Measurements from ENCODE around the gene MMP24. TPM values are rescaled to one million over a fixed set of nuclear protein-coding genes. Genes with fewer than 3 reads are reported as not detected.

Gene MMP24
- total and polyA plus RNA-seq, 2 of the 13 experiments (the other 11 are each of a cell fraction or from before 2014, with no cell fraction given) = 0.29 to 0.35 TPM

- TF ChIP-seq KLF12 (CRISPR knock-in tag; IDR thresholded peaks at IDR 0.05; ENCODE audit: borderline replicate concordance) (no peak), SYNCRIP (IDR thresholded peaks at IDR 0.05; ENCODE audit: insufficient read depth, low read depth, low read length) (no peak), GFI1 (CRISPR knock-in tag; IDR thresholded peaks at IDR 0.05; ENCODE audit: borderline replicate concordance) (peak; percentile 40; the same call in 1 of the 2 replicates), SUZ12 (IDR thresholded peaks at IDR 0.05; ENCODE audit: low read depth, low read length) (no peak), ATF7 (IDR thresholded peaks at IDR 0.05) (no peak), ATF7 (CRISPR knock-in tag; IDR thresholded peaks at IDR 0.05) (no peak), SP5 (CRISPR knock-in tag; IDR thresholded peaks at IDR 0.05; ENCODE audit: borderline replicate concordance, low read depth) (peak; percentile 25; the same call in 1 of the 2 replicates), SIX1 (CRISPR knock-in tag; IDR thresholded peaks at IDR 0.05; ENCODE audit: borderline replicate concordance) (peak; percentile 29; the same call in 1 of the 2 replicates), ZNF251 (CRISPR knock-in tag; IDR thresholded peaks at IDR 0.05) (no peak), FOSL2 (CRISPR knock-in tag; IDR thresholded peaks at IDR 0.05) (no peak), ZXDC (CRISPR knock-in tag; IDR thresholded peaks at IDR 0.05) (0 out of 2 replicates have a peak, but pooled peaks have one; percentile 7), ZNF570 (CRISPR knock-in tag; IDR thresholded peaks at IDR 0.05; ENCODE audit: borderline replicate concordance) (no peak), KLF9 (CRISPR knock-in tag; IDR thresholded peaks at IDR 0.05; ENCODE audit: low read depth) (no peak), TAF1 (CRISPR knock-in tag; IDR thresholded peaks at IDR 0.05) (peak; percentile 69; the same call in 1 of the 2 replicates), ZNF432 (CRISPR knock-in tag; IDR thresholded peaks at IDR 0.05; ENCODE audit: borderline replicate concordance) (no peak), ZFP36L1 (CRISPR knock-in tag; IDR thresholded peaks at IDR 0.05) (no peak; the same call in 1 of the 2 replicates)
- TF ChIP-seq, protein P1, sequence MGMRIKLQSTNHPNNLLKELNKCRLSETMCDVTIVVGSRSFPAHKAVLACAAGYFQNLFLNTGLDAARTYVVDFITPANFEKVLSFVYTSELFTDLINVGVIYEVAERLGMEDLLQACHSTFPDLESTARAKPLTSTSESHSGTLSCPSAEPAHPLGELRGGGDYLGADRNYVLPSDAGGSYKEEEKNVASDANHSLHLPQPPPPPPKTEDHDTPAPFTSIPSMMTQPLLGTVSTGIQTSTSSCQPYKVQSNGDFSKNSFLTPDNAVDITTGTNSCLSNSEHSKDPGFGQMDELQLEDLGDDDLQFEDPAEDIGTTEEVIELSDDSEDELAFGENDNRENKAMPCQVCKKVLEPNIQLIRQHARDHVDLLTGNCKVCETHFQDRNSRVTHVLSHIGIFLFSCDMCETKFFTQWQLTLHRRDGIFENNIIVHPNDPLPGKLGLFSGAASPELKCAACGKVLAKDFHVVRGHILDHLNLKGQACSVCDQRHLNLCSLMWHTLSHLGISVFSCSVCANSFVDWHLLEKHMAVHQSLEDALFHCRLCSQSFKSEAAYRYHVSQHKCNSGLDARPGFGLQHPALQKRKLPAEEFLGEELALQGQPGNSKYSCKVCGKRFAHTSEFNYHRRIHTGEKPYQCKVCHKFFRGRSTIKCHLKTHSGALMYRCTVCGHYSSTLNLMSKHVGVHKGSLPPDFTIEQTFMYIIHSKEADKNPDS (CRISPR knock-in tag; IDR thresholded peaks at IDR 0.05) = 0 out of 2 replicates have a peak, but pooled peaks have one; percentile 42
- TF ChIP-seq, protein P2, sequence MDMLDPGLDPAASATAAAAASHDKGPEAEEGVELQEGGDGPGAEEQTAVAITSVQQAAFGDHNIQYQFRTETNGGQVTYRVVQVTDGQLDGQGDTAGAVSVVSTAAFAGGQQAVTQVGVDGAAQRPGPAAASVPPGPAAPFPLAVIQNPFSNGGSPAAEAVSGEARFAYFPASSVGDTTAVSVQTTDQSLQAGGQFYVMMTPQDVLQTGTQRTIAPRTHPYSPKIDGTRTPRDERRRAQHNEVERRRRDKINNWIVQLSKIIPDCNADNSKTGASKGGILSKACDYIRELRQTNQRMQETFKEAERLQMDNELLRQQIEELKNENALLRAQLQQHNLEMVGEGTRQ (IDR thresholded peaks at IDR 0.05; ENCODE audit: low read depth, low read length) = no peak
- TF ChIP-seq, protein P2 (CRISPR knock-in tag; IDR thresholded peaks at IDR 0.05; ENCODE audit: borderline replicate concordance) = no peak; the same call in 1 of the 2 replicates
- TF ChIP-seq, protein P3, sequence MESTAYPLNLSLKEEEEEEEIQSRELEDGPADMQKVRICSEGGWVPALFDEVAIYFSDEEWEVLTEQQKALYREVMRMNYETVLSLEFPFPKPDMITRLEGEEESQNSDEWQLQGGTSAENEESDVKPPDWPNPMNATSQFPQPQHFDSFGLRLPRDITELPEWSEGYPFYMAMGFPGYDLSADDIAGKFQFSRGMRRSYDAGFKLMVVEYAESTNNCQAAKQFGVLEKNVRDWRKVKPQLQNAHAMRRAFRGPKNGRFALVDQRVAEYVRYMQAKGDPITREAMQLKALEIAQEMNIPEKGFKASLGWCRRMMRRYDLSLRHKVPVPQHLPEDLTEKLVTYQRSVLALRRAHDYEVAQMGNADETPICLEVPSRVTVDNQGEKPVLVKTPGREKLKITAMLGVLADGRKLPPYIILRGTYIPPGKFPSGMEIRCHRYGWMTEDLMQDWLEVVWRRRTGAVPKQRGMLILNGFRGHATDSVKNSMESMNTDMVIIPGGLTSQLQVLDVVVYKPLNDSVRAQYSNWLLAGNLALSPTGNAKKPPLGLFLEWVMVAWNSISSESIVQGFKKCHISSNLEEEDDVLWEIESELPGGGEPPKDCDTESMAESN (CRISPR knock-in tag; conservative IDR thresholded peaks at IDR 0.05) = no peak
Measured at GRCh38 chr20:35286077-35286898, 59.8 kb downstream of the MMP24 start (continued).

All from HepG2 (cell line).